GM18868 (cell line): Measurements from ENCODE around the gene GID4.

Experiments used
- ATAC-seq: cut with Tn5 transposase; IDR thresholded peaks from one replicate; pipeline ENCODE4 v1.9.1; 2021; ENCODE audit warnings: mild to moderate bottlenecking, moderate library complexity; ENCODE audit not compliant: unreplicated experiment

Gene GID4

GRCh38 chr17:18094409-18094807, 55.2 kb downstream of the GID4 start:
- no peak for ATAC-seq

- ATAC-seq, result no peak
These were observed 60.3 kb downstream of the GID4 start for GRCh38 chr17:18099516-18099915.

- no peak for ATAC-seq
These were observed 61.4 kb downstream of the GID4 start for GRCh38 chr17:18100616-18101015.

GRCh38 chr17:18101828-18102227, 62.6 kb downstream of the GID4 start:
- no peak for ATAC-seq

- no peak for ATAC-seq
These were observed 63.4 kb downstream of the GID4 start for GRCh38 chr17:18102640-18103039.

- no peak for ATAC-seq
These were observed 65.8 kb downstream of the GID4 start for GRCh38 chr17:18105027-18105426.

GRCh38 chr17:18105595-18105994, 66.4 kb downstream of the GID4 start:
- no peak for ATAC-seq

- no peak for ATAC-seq
These were observed 67.0 kb downstream of the GID4 start for GRCh38 chr17:18106211-18106610.

- ATAC-seq, result no peak
These were observed 68.0 kb downstream of the GID4 start for GRCh38 chr17:18107061-18107790.

- ATAC-seq, result no peak
These were observed 68.8 kb downstream of the GID4 start for GRCh38 chr17:18107971-18108370.

- no peak for ATAC-seq
These were observed 69.4 kb downstream of the GID4 start, which contains the start of gene MYO15A for GRCh38 chr17:18108401-18109312. TSS of gene MYO15A (plus strand) at chr17:18108756. CDS start at chr17:18118801, 10,045 bp downstream.

GRCh38 chr17:18109935-18110485, 70.8 kb downstream of the GID4 start:
- no peak for ATAC-seq

GRCh38 chr17:18110636-18111145, 71.5 kb downstream of the GID4 start:
- ATAC-seq, result no peak

GRCh38 chr17:18111330-18111971, 72.2 kb downstream of the GID4 start:
- no peak for ATAC-seq

GRCh38 chr17:18115517-18115916, 76.3 kb downstream of the GID4 start:
- no peak for ATAC-seq

GRCh38 chr17:18116078-18116477, 76.9 kb downstream of the GID4 start:
- ATAC-seq, result no peak

GRCh38 chr17:18117533-18117932, 78.3 kb downstream of the GID4 start:
- ATAC-seq, result no peak
